Activated CD4-positive, alpha-beta T cell treated with anti-CD3 and anti-CD28 coated beads, Interleukin-2, amount 10 ng/mL, durations not matched to agents 7 days and 5 days (primary cell): ENCODE results near the gene HSBP1. TPM values are rescaled to one million over a fixed set of nuclear protein-coding genes. Genes with fewer than 3 reads are reported as not detected.

Experiments
- CTCF ChIA-PET: fragments of 350-600 bp; sonication (Branson Sonifier 250); formaldehyde crosslinking; loops from one replicate; lab custom pipeline; 2021; ENCODE audit warnings: antibody characterized with exemption; lab: Charles Lee
- POLR2A ChIA-PET: fragments of 350-600 bp; sonication (Branson Sonifier 250); formaldehyde crosslinking; loops from one replicate; lab custom pipeline; 2021; ENCODE audit warnings: antibody characterized with exemption; lab: Charles Lee
- DNase-seq: peaks from one replicate; pipeline ENCODE4 v3.0.0-alpha.2; 2020
- H3K27ac Mint-ChIP-seq: one replicate; pipeline ENCODE4 v1.8.0; 2021; ENCODE audit warnings: mild to moderate bottlenecking, moderate library complexity, mixed read lengths
- H3K27me3 Mint-ChIP-seq: one replicate; pipeline ENCODE4 v1.8.0; 2021; ENCODE audit warnings: mixed read lengths
- H3K36me3 Mint-ChIP-seq: one replicate; pipeline ENCODE4 v1.8.0; 2021; ENCODE audit warnings: low read depth, mixed read lengths
- H3K4me1 Mint-ChIP-seq: one replicate; pipeline ENCODE4 v1.8.0; 2021; ENCODE audit warnings: mixed read lengths
- H3K4me3 Mint-ChIP-seq: one replicate; pipeline ENCODE4 v1.8.0; 2021; ENCODE audit warnings: mild to moderate bottlenecking, moderate library complexity, mixed read lengths
- H3K9me3 Mint-ChIP-seq: one replicate; pipeline ENCODE4 v1.8.0; 2021; ENCODE audit warnings: mixed read lengths
- total RNA-seq, 2 experiments: library from RNA; stranded (reverse); gene quantifications; one replicate each; pipeline ENCODE4 v1.2.3, GENCODE V29; 2021

Gene HSBP1
- total RNA-seq, 2 experiments from 2014 or later = 60.9 to 61.1 TPM

GRCh38 chr16:83850947-83851346, 43.2 kb downstream of the HSBP1 start:
- no peaks in the 10 kb centered on the region for H3K4me1 Mint-ChIP-seq
- no peak for DNase-seq
- POLR2A ChIA-PET = no interaction called here
- peaks cover 4% of the 10 kb centered on the region for H3K27me3 Mint-ChIP-seq
- H3K9me3 Mint-ChIP-seq = no peaks in the 10 kb centered on the region
- no peak overlapping the region for H3K27ac Mint-ChIP-seq
- H3K36me3 Mint-ChIP-seq = no peaks in the 10 kb centered on the region
- H3K4me3 Mint-ChIP-seq = no peak overlapping the region
- CTCF ChIA-PET = no interaction called here

- Mint-ChIP-seq H3K4me1 (no peaks in the 10 kb centered on the region), H3K27ac (no peak overlapping the region), H3K36me3 (no peaks in the 10 kb centered on the region), H3K27me3 (peaks cover 4% of the 10 kb centered on the region), H3K4me3 (no peak overlapping the region), H3K9me3 (no peaks in the 10 kb centered on the region)
- no peak for DNase-seq
- ChIA-PET POLR2A (no interaction called here), CTCF (no interaction called here)
Measured at GRCh38 chr16:83851473-83851872, 43.7 kb downstream of the HSBP1 start.

GRCh38 chr16:83852774-83853173, 45.0 kb downstream of the HSBP1 start:
- H3K27ac Mint-ChIP-seq = no peak overlapping the region
- CTCF ChIA-PET = no interaction called here
- H3K4me1 Mint-ChIP-seq = no peaks in the 10 kb centered on the region
- H3K27me3 Mint-ChIP-seq = peaks cover 2% of the 10 kb centered on the region
- POLR2A ChIA-PET = no interaction called here
- no peak overlapping the region for H3K4me3 Mint-ChIP-seq
- DNase-seq = no peak
- H3K36me3 Mint-ChIP-seq = no peaks in the 10 kb centered on the region
- H3K9me3 Mint-ChIP-seq = no peaks in the 10 kb centered on the region

GRCh38 chr16:83853834-83854233, 46.1 kb downstream of the HSBP1 start:
- POLR2A ChIA-PET = no interaction called here
- Mint-ChIP-seq H3K4me1 (no peaks in the 10 kb centered on the region), H3K4me3 (no peak overlapping the region), H3K27ac (no peak overlapping the region), H3K9me3 (no peaks in the 10 kb centered on the region), H3K27me3 (no peaks in the 10 kb centered on the region), H3K36me3 (no peaks in the 10 kb centered on the region)
- DNase-seq = no peak
- CTCF ChIA-PET = no interaction called here

GRCh38 chr16:83854420-83854819, 46.6 kb downstream of the HSBP1 start:
- CTCF ChIA-PET = no interaction called here
- H3K36me3 Mint-ChIP-seq = no peaks in the 10 kb centered on the region
- no peak for DNase-seq

GRCh38 chr16:83856792-83857191, 49.0 kb downstream of the HSBP1 start:
- H3K27ac Mint-ChIP-seq = no peak overlapping the region
- no peaks in the 10 kb centered on the region for H3K9me3 Mint-ChIP-seq
- no peak for DNase-seq
- H3K4me1 Mint-ChIP-seq = no peaks in the 10 kb centered on the region
- POLR2A ChIA-PET = no interaction called here
- no peak overlapping the region for H3K4me3 Mint-ChIP-seq
- no peaks in the 10 kb centered on the region for H3K36me3 Mint-ChIP-seq
- H3K27me3 Mint-ChIP-seq = no peaks in the 10 kb centered on the region
- CTCF ChIA-PET = no interaction called here

More at GRCh38 chr16:83854420-83854819, 46.6 kb downstream of the HSBP1 start:
- Mint-ChIP-seq H3K9me3 (no peaks in the 10 kb centered on the region), H3K27ac (no peak overlapping the region), H3K4me3 (no peak overlapping the region), H3K4me1 (no peaks in the 10 kb centered on the region), H3K27me3 (no peaks in the 10 kb centered on the region)
- POLR2A ChIA-PET = no interaction called here

GRCh38 chr16:83859265-83859664, 51.5 kb downstream of the HSBP1 start:
- no peak overlapping the region for H3K4me3 Mint-ChIP-seq
- CTCF ChIA-PET = no interaction called here

GRCh38 chr16:83862661-83863060, 54.9 kb downstream of the HSBP1 start:
- Mint-ChIP-seq H3K4me1 (no peaks in the 10 kb centered on the region), H3K4me3 (no peak overlapping the region), H3K9me3 (no peaks in the 10 kb centered on the region), H3K27ac (no peak overlapping the region), H3K27me3 (peaks cover 15% of the 10 kb centered on the region), H3K36me3 (no peaks in the 10 kb centered on the region)
- DNase-seq = no peak
- POLR2A ChIA-PET = no interaction called here
- CTCF ChIA-PET = no interaction called here

More at GRCh38 chr16:83859265-83859664, 51.5 kb downstream of the HSBP1 start:
- Mint-ChIP-seq H3K27me3 (no peaks in the 10 kb centered on the region), H3K36me3 (no peaks in the 10 kb centered on the region), H3K4me1 (no peaks in the 10 kb centered on the region), H3K9me3 (no peaks in the 10 kb centered on the region), H3K27ac (no peak overlapping the region)
- DNase-seq = no peak
- POLR2A ChIA-PET = no interaction called here

GRCh38 chr16:83863682-83864081, 55.9 kb downstream of the HSBP1 start:
- no peaks in the 10 kb centered on the region for H3K36me3 Mint-ChIP-seq
- POLR2A ChIA-PET = no interaction called here
- no peak overlapping the region for H3K4me3 Mint-ChIP-seq
- CTCF ChIA-PET = no interaction called here
- no peaks in the 10 kb centered on the region for H3K4me1 Mint-ChIP-seq
- H3K27me3 Mint-ChIP-seq = peaks cover 18% of the 10 kb centered on the region
- H3K27ac Mint-ChIP-seq = no peak overlapping the region
- no peak for DNase-seq
- no peaks in the 10 kb centered on the region for H3K9me3 Mint-ChIP-seq

Other genes with a start within 250 kb of the HSBP1 start
- 1 to 10 TPM; 5.3 TPM for gene MLYCD, start 91.1 kb downstream of the HSBP1 start, total RNA-seq
- gene OSGIN1, start 145.3 kb downstream of the HSBP1 start, total RNA-seq = under 1 TPM; 0.48 to 0.77 TPM
- not detected for gene NECAB2, start 160.3 kb downstream of the HSBP1 start, total RNA-seq
- not detected for gene SLC38A8, start 234.8 kb downstream of the HSBP1 start, total RNA-seq